HG03521 (cell line): ENCODE measurements around the gene RGMB.

Experiments used
- ATAC-seq: cut with Tn5 transposase; IDR thresholded peaks from one replicate; pipeline ENCODE4 v1.9.1; 2021; ENCODE audit warnings: mild to moderate bottlenecking, moderate library complexity; ENCODE audit not compliant: unreplicated experiment

Gene RGMB

GRCh38 chr5:98784411-98784810 lies 10.9 kb downstream of the RGMB start:
- ATAC-seq: no peak

- ATAC-seq: no peak
Observed at GRCh38 chr5:98785244-98785643, 11.8 kb downstream of the RGMB start.

GRCh38 chr5:98786191-98786853 lies 12.9 kb downstream of the RGMB start:
- no peak for ATAC-seq

- no peak for ATAC-seq
Observed at GRCh38 chr5:98787131-98787719, 13.8 kb downstream of the RGMB start.

- ATAC-seq: no peak
Observed at GRCh38 chr5:98789029-98789428, 15.6 kb downstream of the RGMB start.

GRCh38 chr5:98791001-98791519 lies 17.6 kb downstream of the RGMB start:
- no peak for ATAC-seq

GRCh38 chr5:98791898-98792580 lies 18.6 kb downstream of the RGMB start:
- no peak for ATAC-seq

- no peak for ATAC-seq
Observed at GRCh38 chr5:98793223-98793622, 19.8 kb downstream of the RGMB start.

- ATAC-seq: no peak
Observed at GRCh38 chr5:98794001-98794400, 20.5 kb downstream of the RGMB start.

GRCh38 chr5:98794414-98795080 lies 21.1 kb downstream of the RGMB start:
- ATAC-seq: no peak

- no peak for ATAC-seq
Observed at GRCh38 chr5:98795243-98795642, 21.8 kb downstream of the RGMB start.

- peak; percentile 77 for ATAC-seq
Observed at GRCh38 chr5:98796197-98796972, 22.9 kb downstream of the RGMB start.

- no peak for ATAC-seq
Observed at GRCh38 chr5:98798371-98798770, 24.9 kb downstream of the RGMB start.

- no peak for ATAC-seq
Observed at GRCh38 chr5:98798847-98799246, 25.4 kb downstream of the RGMB start.

- ATAC-seq: no peak
Observed at GRCh38 chr5:98804066-98804465, 30.6 kb downstream of the RGMB start.

- ATAC-seq: no peak
Observed at GRCh38 chr5:98805070-98805469, 31.6 kb downstream of the RGMB start.

GRCh38 chr5:98807806-98808205 lies 34.3 kb downstream of the RGMB start:
- no peak for ATAC-seq

GRCh38 chr5:98810206-98810605 lies 36.7 kb downstream of the RGMB start:
- ATAC-seq: no peak

GRCh38 chr5:98813755-98814154 lies 40.3 kb downstream of the RGMB start:
- ATAC-seq: no peak

GRCh38 chr5:98816582-98817222 lies 43.2 kb downstream of the RGMB start:
- ATAC-seq: no peak
